Measurements from ENCODE around the gene KRTAP10-1. TPM values are rescaled to one million over a fixed set of nuclear protein-coding genes. Genes with fewer than 3 reads are reported as not detected.

KRTAP10-1 gene
- total RNA-seq, 4 donors from 2014 or later, result not detected

- no peaks in the 10 kb centered on the region for H3K36me3 ChIP-seq
- H3K4me3 ChIP-seq, result no peak overlapping the region
- H3K27me3 ChIP-seq, result peaks cover 4 to 13% (median 12%) of the 10 kb centered on the region in 3 donors
Measured at GRCh38 chr21:44532712-44533111, 7.3 kb downstream of the KRTAP10-1 start.

GRCh38 chr21:44531606-44532564 is 8.1 kb downstream of the KRTAP10-1 start:
- Histone ChIP-seq H3K4me1 (no peaks in the 10 kb centered on the region), H3K27me3 (peaks cover 2 to 13% (median 12%) of the 10 kb centered on the region in 3 donors), H3K9me3 (no peaks in the 10 kb centered on the region), H3K4me3 (no peak overlapping the region), H3K27ac (no peak overlapping the region), H3K36me3 (no peaks in the 10 kb centered on the region)
- DNase-seq, result no peak
- intact Hi-C loops (cut with DNase I; ENCODE audit: low total_unique reads), result no loop called here
- in situ Hi-C loops (cut with MboI; ENCODE audit: low sequenced_read_pairs in 4 of 4), result no loop called here
- TF ChIP-seq CTCF (IDR thresholded peaks at IDR 0.05 in 4 of 5, conservative IDR thresholded peaks at IDR 0.05 in 1 of 5) (no peak), POLR2A (IDR thresholded peaks at IDR 0.05) (no peak)
- ATAC-seq, result no peak

More at GRCh38 chr21:44532712-44533111, 7.3 kb downstream of the KRTAP10-1 start:
- no peaks in the 10 kb centered on the region for H3K9me3 ChIP-seq
- in situ Hi-C loops (cut with MboI; ENCODE audit: low sequenced_read_pairs in 4 of 4), result no loop called here
- DNase-seq, result no peak
- no peak overlapping the region for H3K27ac ChIP-seq
- no peaks in the 10 kb centered on the region for H3K4me1 ChIP-seq
- intact Hi-C loops (cut with DNase I; ENCODE audit: low total_unique reads), result no loop called here
- ATAC-seq, result no peak
- TF ChIP-seq CTCF (IDR thresholded peaks at IDR 0.05 in 4 of 5, conservative IDR thresholded peaks at IDR 0.05 in 1 of 5), result no peak

GRCh38 chr21:44530903-44531605 is 8.9 kb downstream of the KRTAP10-1 start:
- Histone ChIP-seq H3K36me3 (no peaks in the 10 kb centered on the region), H3K4me3 (no peak overlapping the region), H3K9me3 (no peaks in the 10 kb centered on the region), H3K27me3 (peaks cover 0 to 13% (median 12%) of the 10 kb centered on the region in 3 donors), H3K4me1 (no peaks in the 10 kb centered on the region), H3K27ac (no peak overlapping the region)
- ATAC-seq (no peak), DNase-seq (no peak)
- TF ChIP-seq CTCF (IDR thresholded peaks at IDR 0.05 in 4 of 5, conservative IDR thresholded peaks at IDR 0.05 in 1 of 5), result no peak
- TF ChIP-seq POLR2A (IDR thresholded peaks at IDR 0.05), result no peak
- in situ Hi-C loops (cut with MboI; ENCODE audit: low sequenced_read_pairs in 4 of 4) (no loop called here), intact Hi-C loops (cut with DNase I; ENCODE audit: low total_unique reads) (no loop called here)

GRCh38 chr21:44530221-44530902 is 9.6 kb downstream of the KRTAP10-1 start:
- intact Hi-C loops (cut with DNase I; ENCODE audit: low total_unique reads), result no loop called here
- Histone ChIP-seq H3K36me3 (no peaks in the 10 kb centered on the region), H3K4me1 (no peaks in the 10 kb centered on the region), H3K9me3 (no peaks in the 10 kb centered on the region), H3K27me3 (peaks cover 0 to 13% (median 12%) of the 10 kb centered on the region in 3 donors), H3K4me3 (no peak overlapping the region), H3K27ac (no peak overlapping the region)
- DNase-seq, result no peak
- TF ChIP-seq POLR2A (IDR thresholded peaks at IDR 0.05) (no peak), CTCF (IDR thresholded peaks at IDR 0.05 in 4 of 5, conservative IDR thresholded peaks at IDR 0.05 in 1 of 5) (no peak)
- in situ Hi-C loops (cut with MboI; ENCODE audit: low sequenced_read_pairs in 4 of 4), result no loop called here
- no peak for ATAC-seq
